Panc1 (cell line): ENCODE results near the gene TBC1D17. TPM values are rescaled to one million over a fixed set of nuclear protein-coding genes. Genes with fewer than 3 reads are reported as not detected.
A peak's percentile ranks its signal among the peaks of the same experiment; 100 is the strongest.

Experiments
- ATAC-seq: fragments of 200-7000 bp; cut with Tn5 transposase; 2 replicates; pipeline ENCODE4 v1.9.1; 2020; ENCODE audit warnings: mild to moderate bottlenecking, moderate library complexity
- BruUV-seq: library from RNA; stranded (reverse); fragments of 400-500 nt; replicated peaks from 2 replicates; lab custom pipeline; 2021; lab: Mats Ljungman, UMichigan
- CTCF ChIA-PET: fragments of 300-600 bp; sonication (Branson Sonifier 250); formaldehyde crosslinking; loops from one replicate; lab custom pipeline; 2022; ENCODE audit warnings: antibody characterized with exemption; lab: Charles Lee
- POLR2A ChIA-PET: fragments of 300-600 bp; sonication (Branson Sonifier 250); formaldehyde crosslinking; loops from one replicate; lab custom pipeline; 2022; ENCODE audit warnings: antibody characterized with exemption; lab: Charles Lee
- DNase-seq: peaks from one replicate; pipeline ENCODE4 v3.0.0-alpha.2; 2010; ENCODE audit warnings: low read depth, low spot score
- H3K27ac ChIP-seq: 2 replicates; pipeline ENCODE4 v1.5.1; 2011; ENCODE audit warnings: mild to moderate bottlenecking, low read length, inconsistent platforms
- H3K27me3 ChIP-seq: fragments of 200-500 bp; sonication (Bioruptor generic); 2 replicates; pipeline ENCODE4 v1.6.0; 2014; ENCODE audit warnings: low read length, inconsistent platforms; ENCODE audit not compliant: control insufficient read depth, insufficient read depth
- H3K36me3 ChIP-seq: fragments of 200-500 bp; sonication (Bioruptor generic); 2 replicates; pipeline ENCODE4 v1.5.1; 2014; ENCODE audit warnings: inconsistent platforms, mild to moderate bottlenecking, low read length, moderate library complexity; ENCODE audit not compliant: control insufficient read depth, insufficient read depth
- H3K4me1 ChIP-seq: 2 replicates; pipeline ENCODE4 v1.5.1; 2011; ENCODE audit warnings: inconsistent platforms, mild to moderate bottlenecking, low read length, moderate library complexity; ENCODE audit not compliant: control insufficient read depth, insufficient read depth
- H3K4me3 ChIP-seq, 2 experiments: 2 replicates each; pipeline ENCODE4 v1.5.1; 2011 to 2012; ENCODE audit warnings: low read depth in 2 of 2, low read length in 2 of 2, mild to moderate bottlenecking in 2 of 2, inconsistent platforms in 1 of 2, moderate library complexity in 1 of 2
- H3K9me3 ChIP-seq: fragments of 200-500 bp; sonication (Bioruptor generic); 2 replicates; pipeline ENCODE4 v1.5.1; 2014; ENCODE audit warnings: low read depth, mild to moderate bottlenecking, inconsistent platforms, low read length, moderate library complexity; ENCODE audit not compliant: control insufficient read depth, insufficient read depth
- CTCF ChIP-seq: fragments of 450-650 bp; IDR thresholded peaks from 2 replicates; pipeline ENCODE4 v1.5.1; 2017; ENCODE audit warnings: mild to moderate bottlenecking
- POLR2AphosphoS5 ChIP-seq: IDR thresholded peaks from 2 replicates; pipeline ENCODE4 v1.6.1; 2012; ENCODE audit warnings: mild to moderate bottlenecking, low read depth, low read length, moderate library complexity
- REST ChIP-seq, 2 experiments: IDR thresholded peaks; 2 replicates each; pipeline ENCODE4 v1.6.1; 2011 to 2012; ENCODE audit warnings: low read depth in 2 of 2, control low read depth in 1 of 2, low read length in 1 of 2, mild to moderate bottlenecking in 1 of 2, moderate library complexity in 1 of 2; ENCODE audit not compliant: insufficient read depth in 1 of 2
- SIN3A ChIP-seq: IDR thresholded peaks from 2 replicates; pipeline ENCODE4 v1.6.1; 2012; ENCODE audit warnings: low read depth, mild to moderate bottlenecking, low read length, moderate library complexity, borderline replicate concordance; ENCODE audit not compliant: insufficient read depth
- TCF7L2 ChIP-seq: IDR thresholded peaks from 2 replicates; pipeline ENCODE4 v1.6.1; 2011; ENCODE audit warnings: mild to moderate bottlenecking, low read depth, low read length, inconsistent platforms
- in situ Hi-C: cut with HindIII; loops from 2 replicates; pipeline ENCODE4 v1.10.0; 2016; ENCODE audit warnings: low sequenced_read_pairs, low pct_unique_long_range_greater_than_20kb
- intact Hi-C: fragments of 100-400 bp; cut with micrococcal nuclease; formaldehyde crosslinking; loops from one replicate; pipeline ENCODE4 v1.10.0; 2022; ENCODE audit not compliant: unreplicated experiment
- microRNA-seq: library from miRNA; unstranded; fragments of <30 nt; microRNA quantifications from one replicate; pipeline ENCODE4 v1.1.0, GENCODE V29; 2020; ENCODE audit not compliant: unreplicated experiment
- total RNA-seq: library from RNA; stranded (reverse); gene quantifications from one replicate; pipeline ENCODE4 v1.2.1, GENCODE V29; 2021; ENCODE audit not compliant: unreplicated experiment

TBC1D17 gene
- total RNA-seq, 1 experiment from 2014 or later: 43.2 TPM

- Histone ChIP-seq H3K27ac (no peak overlapping the region), H3K36me3 (no peaks in the 10 kb centered on the region), H3K4me1 (no peaks in the 10 kb centered on the region), H3K9me3 (no peaks in the 10 kb centered on the region), H3K4me3 (peak overlapping the region; percentile 20 to 40), H3K27me3 (no peaks in the 10 kb centered on the region)
- ChIA-PET POLR2A (no interaction called here), CTCF (interaction anchor here (0.6 kb wide), 1 partner anchor 198 kb away, joined by 3 read pairs; no protein-coding TSS in a partner anchor)
- TF ChIP-seq REST (IDR thresholded peaks at IDR 0.05; ENCODE audit: insufficient read depth in 1 of 2, low read depth in 2 of 2, low read length in 1 of 2): peak in 1 of 2 experiments; percentile 55; a peak in 1 of 4 replicates
- TF ChIP-seq CTCF: peak; percentile 93
- no peak for TF ChIP-seq TCF7L2
- no peak for TF ChIP-seq POLR2AphosphoS5
- TF ChIP-seq SIN3A: no peak
- in situ Hi-C loops: no loop called here
- DNase-seq (no peak), ATAC-seq (peak; percentile 90)
- no TSS peak for BruUV-seq
- intact Hi-C loops: loop anchor here (2.0 kb wide), 1 partner anchor 47 kb away; no protein-coding TSS in a partner anchor
These were observed 60.4 kb downstream of the TBC1D17 start for GRCh38 chr19:49937750-49938381.

Small RNA genes lying within 50 kb of the gene (microRNA-seq; reads per million reads assigned to microRNA genes)
- gene MIR4749: 3.5 reads per million, percentile 5 among the genes with 10 or more reads in this experiment
- 4.1 reads per million, percentile 9 among the genes with 10 or more reads in this experiment for gene MIR4750
- gene MIR6800: not detected

Other genes starting within 250 kb of the TBC1D17 start
- 64.4 TPM for gene RRAS, start 237.6 kb upstream of the TBC1D17 start, total RNA-seq
- 77.4 TPM for gene SCAF1, start 235.5 kb upstream of the TBC1D17 start, total RNA-seq
- gene IRF3, start 211.8 kb upstream of the TBC1D17 start, total RNA-seq: 109 TPM
- 69.6 TPM for gene BCL2L12, start 211.8 kb upstream of the TBC1D17 start, total RNA-seq
- gene PRMT1, start 200.4 kb upstream of the TBC1D17 start, total RNA-seq: 219 TPM
- 4.7 TPM for gene ADM5, start 188.1 kb upstream of the TBC1D17 start, total RNA-seq
- gene CPT1C, start 186.6 kb upstream of the TBC1D17 start, total RNA-seq: 0.23 TPM
- gene TSKS, start 114.4 kb upstream of the TBC1D17 start, total RNA-seq: not detected
- 72.1 TPM for gene AP2A1, start 110.7 kb upstream of the TBC1D17 start, total RNA-seq
- gene FUZ, start 64.4 kb upstream of the TBC1D17 start, total RNA-seq: 13.9 TPM
- 52.4 TPM for gene MED25, start 59.4 kb upstream of the TBC1D17 start, total RNA-seq
- 114 TPM for gene PTOV1, start 26.5 kb upstream of the TBC1D17 start, total RNA-seq
- gene PNKP, start 10.1 kb upstream of the TBC1D17 start, total RNA-seq: 76.7 TPM
- gene AKT1S1, start 347 bp upstream of the TBC1D17 start, total RNA-seq: 92.8 TPM
- gene IL4I1, start 19.2 kb downstream of the TBC1D17 start, total RNA-seq: 1.5 TPM
- gene ATF5, start 51.5 kb downstream of the TBC1D17 start, total RNA-seq: 104 TPM
- gene NUP62, start 51.8 kb downstream of the TBC1D17 start, total RNA-seq: 54.6 TPM
- gene SIGLEC11, start 83.5 kb downstream of the TBC1D17 start, total RNA-seq: not detected
- gene VRK3, start 147.7 kb downstream of the TBC1D17 start, total RNA-seq: 32.6 TPM
- 11.7 TPM for gene ZNF473, start 148.3 kb downstream of the TBC1D17 start, total RNA-seq